NB4 (cell line): ENCODE measurements around the gene NDST4.

Source experiments
- DNase-seq: peaks from one replicate; pipeline ENCODE4 v3.0.0; 2010; ENCODE audit warnings: low read depth
- H3K4me3 ChIP-seq: one replicate; pipeline ENCODE4 v1.5.1; 2011; ENCODE audit warnings: mild to moderate bottlenecking, low read depth, low read length, moderate library complexity
- MYC ChIP-seq: IDR thresholded peaks from 2 replicates; pipeline ENCODE4 v1.6.1; 2011; ENCODE audit warnings: low read depth, low read length
- POLR2A ChIP-seq: IDR thresholded peaks from 2 replicates; pipeline ENCODE4 v1.6.1; 2011; ENCODE audit warnings: mild to moderate bottlenecking; ENCODE audit not compliant: insufficient read length; ENCODE audit errors: extremely low read depth
- TF ChIP-seq, protein P1 (sequence below): IDR thresholded peaks from one replicate; pipeline ENCODE4 v1.5.1; 2012; ENCODE audit warnings: low read depth, low read length
- TF ChIP-seq, protein P2 (sequence below): IDR thresholded peaks from 2 replicates; pipeline ENCODE4 v1.6.1; 2011; ENCODE audit warnings: low read depth, low read length

The NDST4 gene

DNA sequence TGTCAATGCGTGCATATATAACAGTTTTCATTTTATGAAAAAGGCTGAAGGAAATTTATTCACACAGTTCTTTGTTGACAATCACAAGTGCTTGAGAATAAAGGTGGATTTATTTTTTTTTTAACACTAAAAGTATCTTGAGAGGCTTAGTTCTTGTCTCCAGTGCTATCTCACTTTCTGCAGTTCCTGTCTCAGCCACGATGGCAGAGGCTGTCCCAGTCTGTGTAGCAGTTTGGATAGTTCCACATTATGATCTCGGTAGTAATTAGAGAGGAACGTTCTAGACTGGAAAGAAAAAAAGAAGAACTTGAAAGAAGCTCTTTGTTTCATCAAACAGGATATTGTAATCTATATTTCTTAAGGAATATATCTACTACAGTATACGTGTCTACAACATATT lies 285.8 kb downstream of the NDST4 start:
- DNase-seq = no peak
- H3K4me3 ChIP-seq = no peak overlapping the region
- TF ChIP-seq MYC (no peak), POLR2A (no peak)
- TF ChIP-seq, protein P1, sequence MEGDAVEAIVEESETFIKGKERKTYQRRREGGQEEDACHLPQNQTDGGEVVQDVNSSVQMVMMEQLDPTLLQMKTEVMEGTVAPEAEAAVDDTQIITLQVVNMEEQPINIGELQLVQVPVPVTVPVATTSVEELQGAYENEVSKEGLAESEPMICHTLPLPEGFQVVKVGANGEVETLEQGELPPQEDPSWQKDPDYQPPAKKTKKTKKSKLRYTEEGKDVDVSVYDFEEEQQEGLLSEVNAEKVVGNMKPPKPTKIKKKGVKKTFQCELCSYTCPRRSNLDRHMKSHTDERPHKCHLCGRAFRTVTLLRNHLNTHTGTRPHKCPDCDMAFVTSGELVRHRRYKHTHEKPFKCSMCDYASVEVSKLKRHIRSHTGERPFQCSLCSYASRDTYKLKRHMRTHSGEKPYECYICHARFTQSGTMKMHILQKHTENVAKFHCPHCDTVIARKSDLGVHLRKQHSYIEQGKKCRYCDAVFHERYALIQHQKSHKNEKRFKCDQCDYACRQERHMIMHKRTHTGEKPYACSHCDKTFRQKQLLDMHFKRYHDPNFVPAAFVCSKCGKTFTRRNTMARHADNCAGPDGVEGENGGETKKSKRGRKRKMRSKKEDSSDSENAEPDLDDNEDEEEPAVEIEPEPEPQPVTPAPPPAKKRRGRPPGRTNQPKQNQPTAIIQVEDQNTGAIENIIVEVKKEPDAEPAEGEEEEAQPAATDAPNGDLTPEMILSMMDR = no peak
- TF ChIP-seq, protein P2, sequence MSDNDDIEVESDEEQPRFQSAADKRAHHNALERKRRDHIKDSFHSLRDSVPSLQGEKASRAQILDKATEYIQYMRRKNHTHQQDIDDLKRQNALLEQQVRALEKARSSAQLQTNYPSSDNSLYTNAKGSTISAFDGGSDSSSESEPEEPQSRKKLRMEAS = no peak

DNA sequence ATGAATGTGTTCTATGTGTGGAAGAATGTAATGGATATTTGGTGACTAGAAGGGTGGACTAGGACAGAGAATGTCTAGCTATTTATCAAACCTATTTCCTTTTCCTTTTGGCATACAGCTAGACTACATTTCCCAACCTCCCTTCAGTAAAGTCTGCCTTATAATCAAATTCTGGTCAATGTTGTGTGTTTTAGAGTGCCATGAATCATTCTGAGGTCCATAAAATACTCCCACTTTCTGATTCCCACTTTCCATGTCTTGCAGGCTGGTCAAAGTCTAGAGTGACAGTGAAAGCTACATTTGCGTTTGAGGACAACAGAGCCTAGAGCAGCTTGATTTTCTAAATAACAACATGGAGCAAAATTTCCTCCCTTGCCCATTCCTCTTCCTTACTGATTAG lies 297.7 kb downstream of the NDST4 start:
- no peak for DNase-seq
- TF ChIP-seq, protein P2 = no peak
- TF ChIP-seq POLR2A = no peak
- no peak for TF ChIP-seq MYC
- TF ChIP-seq, protein P1 = no peak
- no peak overlapping the region for H3K4me3 ChIP-seq

DNA sequence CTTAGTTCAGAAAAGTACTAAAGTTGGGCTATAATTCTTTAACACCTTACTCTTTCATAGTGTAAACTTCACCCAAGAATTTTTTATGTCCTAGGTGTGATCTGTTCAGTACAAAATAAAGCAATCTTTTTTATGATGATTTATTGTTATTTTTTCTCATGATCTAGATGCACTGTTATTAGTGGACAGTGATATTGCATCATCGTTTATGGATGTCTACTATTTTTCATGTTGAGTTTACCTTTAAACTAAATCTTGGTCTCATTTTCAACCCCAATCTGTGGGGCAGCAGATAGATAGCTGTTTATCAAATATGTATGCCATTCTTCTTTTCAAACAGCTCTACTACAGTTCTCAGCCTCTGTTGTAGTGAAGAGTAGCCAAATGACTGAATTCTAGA lies 299.5 kb downstream of the NDST4 start:
- DNase-seq = no peak
- TF ChIP-seq POLR2A = no peak
- TF ChIP-seq MYC = no peak
- TF ChIP-seq, protein P1 = no peak
- TF ChIP-seq, protein P2 = no peak
- H3K4me3 ChIP-seq = no peak overlapping the region

DNA sequence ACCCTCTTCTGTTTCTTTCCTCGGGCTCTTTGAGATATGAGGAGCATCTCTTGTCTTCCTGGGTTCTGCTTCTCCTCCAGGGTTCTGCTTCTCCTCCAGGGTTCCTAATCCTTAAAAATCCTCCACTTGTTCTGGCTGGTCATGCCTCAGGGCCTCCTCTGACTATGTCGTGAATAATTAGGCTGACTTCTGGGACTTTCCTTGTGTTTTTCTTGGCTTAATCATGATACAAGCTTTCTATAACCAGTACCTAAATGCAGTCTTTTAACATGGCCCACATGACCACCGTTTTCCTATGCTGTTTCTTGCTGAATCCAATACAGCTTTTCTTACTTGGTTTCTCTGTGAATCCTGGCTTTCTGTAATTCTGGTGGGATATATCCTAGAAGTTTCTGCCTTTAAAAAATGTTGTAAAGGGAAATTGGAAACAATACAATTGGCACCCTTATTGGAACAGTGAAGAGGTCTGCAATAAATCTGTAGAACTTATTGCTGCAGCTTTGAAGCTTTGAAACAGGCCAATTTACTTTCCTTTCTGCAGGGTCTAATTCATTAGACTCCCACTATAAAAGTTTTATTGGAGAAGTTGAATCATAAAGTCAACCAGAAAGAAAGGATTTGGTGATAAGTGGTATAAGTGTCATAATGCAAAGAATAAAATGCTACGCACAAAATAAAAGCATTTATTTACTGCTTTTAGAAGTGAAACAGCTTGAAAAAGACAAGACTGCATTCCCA lies 301.7 kb downstream of the NDST4 start:
- TF ChIP-seq, protein P2 = no peak
- TF ChIP-seq POLR2A (no peak), MYC (no peak)
- TF ChIP-seq, protein P1 = no peak
- no peak for DNase-seq

DNA sequence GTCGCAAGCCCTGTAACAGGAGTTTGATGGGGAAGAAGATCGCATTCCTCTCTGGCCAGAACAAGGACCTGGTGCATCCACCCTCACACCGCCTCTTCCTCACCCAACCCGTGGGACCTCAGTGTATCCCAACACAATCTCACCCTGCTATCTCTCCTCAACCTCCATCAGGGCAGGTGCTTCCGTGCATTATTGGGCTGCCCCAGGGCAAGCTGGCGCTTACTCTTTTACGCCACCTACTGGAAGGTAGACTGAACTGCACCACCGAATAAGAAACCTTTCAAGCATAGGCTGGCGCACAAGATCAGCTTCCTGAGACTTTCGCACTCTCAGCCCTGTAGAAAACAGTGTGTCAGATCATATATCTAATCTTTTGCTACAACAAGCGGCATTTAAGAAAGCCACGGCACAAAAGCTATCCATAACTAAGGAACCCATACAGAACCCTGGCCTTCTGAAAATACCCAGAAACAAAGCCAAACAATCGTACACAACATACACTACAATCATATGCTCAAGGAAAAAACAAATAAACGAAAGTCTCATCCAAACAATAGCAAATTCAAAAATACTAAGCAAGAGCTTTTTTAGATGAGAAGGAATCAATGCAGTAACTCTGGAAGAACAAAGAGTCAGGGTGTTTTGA lies 305.5 kb downstream of the NDST4 start:
- DNase-seq = peak; percentile 50
- TF ChIP-seq MYC = no peak
- TF ChIP-seq, protein P1 = peak; percentile 86
- TF ChIP-seq POLR2A = no peak
- TF ChIP-seq, protein P2 = no peak
- no peak overlapping the region for H3K4me3 ChIP-seq

More for the DNA sequence above, 301.7 kb downstream of the NDST4 start:
- no peak overlapping the region for H3K4me3 ChIP-seq
